Neural progenitor cell (in vitro differentiated cells): Measurements from ENCODE around the gene WNT5B.

Experiments
- EZH2 ChIP-seq: fragments of 200-600 bp; sonication (generic); IDR thresholded peaks from 2 replicates; pipeline ENCODE4 v1.6.1; 2017; ENCODE audit warnings: antibody characterized with exemption, mild to moderate bottlenecking, moderate library complexity
- TF ChIP-seq, protein P1 (sequence below): fragments of 200-600 bp; sonication (generic); IDR thresholded peaks from 2 replicates; pipeline ENCODE4 v1.5.1; 2017; ENCODE audit warnings: antibody characterized with exemption, mild to moderate bottlenecking

DNA sequence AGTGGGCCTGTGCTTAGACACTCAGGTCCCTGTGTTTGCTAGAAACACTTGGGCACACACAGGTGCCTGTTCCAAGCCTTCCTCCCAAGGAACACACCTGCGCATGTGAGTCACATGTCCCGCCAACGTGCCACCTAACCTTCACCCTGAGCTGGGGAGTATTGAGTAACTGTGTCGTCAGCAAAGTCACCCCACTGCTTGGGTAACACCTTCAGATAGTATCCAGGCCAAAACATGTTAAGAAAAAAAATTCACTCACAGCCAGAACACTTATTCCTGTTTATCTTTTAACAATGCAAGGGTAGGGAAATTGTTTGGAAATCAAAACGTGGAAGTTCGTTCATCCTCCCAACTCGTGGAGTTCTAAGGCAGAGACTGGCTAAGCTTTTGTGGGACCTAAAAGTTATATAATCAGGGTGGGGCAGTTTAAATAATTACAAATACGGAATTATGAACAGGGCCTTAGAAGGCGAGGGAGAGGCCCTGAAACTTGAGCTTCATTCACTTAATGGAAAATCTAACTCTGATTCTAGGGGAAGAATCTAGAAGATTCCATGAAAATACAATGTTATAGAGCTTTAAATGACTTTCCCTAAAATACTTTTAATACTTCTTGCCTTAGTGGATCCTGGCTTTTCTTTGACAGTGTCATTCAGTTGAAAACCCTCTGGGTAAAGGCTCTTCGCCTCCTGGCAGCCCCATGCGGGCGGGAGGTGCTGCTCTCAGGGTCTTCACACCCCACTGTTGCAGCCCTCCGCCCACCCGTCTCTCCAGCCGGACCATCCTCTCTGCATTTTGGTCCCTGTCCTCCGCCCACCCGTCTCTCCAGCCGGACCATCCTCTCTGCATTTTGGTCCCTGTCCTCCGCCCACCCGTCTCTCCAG lies 31.5 kb downstream of the WNT5B start:
- TF ChIP-seq, protein P1, sequence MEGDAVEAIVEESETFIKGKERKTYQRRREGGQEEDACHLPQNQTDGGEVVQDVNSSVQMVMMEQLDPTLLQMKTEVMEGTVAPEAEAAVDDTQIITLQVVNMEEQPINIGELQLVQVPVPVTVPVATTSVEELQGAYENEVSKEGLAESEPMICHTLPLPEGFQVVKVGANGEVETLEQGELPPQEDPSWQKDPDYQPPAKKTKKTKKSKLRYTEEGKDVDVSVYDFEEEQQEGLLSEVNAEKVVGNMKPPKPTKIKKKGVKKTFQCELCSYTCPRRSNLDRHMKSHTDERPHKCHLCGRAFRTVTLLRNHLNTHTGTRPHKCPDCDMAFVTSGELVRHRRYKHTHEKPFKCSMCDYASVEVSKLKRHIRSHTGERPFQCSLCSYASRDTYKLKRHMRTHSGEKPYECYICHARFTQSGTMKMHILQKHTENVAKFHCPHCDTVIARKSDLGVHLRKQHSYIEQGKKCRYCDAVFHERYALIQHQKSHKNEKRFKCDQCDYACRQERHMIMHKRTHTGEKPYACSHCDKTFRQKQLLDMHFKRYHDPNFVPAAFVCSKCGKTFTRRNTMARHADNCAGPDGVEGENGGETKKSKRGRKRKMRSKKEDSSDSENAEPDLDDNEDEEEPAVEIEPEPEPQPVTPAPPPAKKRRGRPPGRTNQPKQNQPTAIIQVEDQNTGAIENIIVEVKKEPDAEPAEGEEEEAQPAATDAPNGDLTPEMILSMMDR, result no peak
- peak; percentile 49 for TF ChIP-seq EZH2
